ENCODE results near the gene BCL2A1. TPM values are rescaled to one million over a fixed set of nuclear protein-coding genes. Genes with fewer than 3 reads are reported as not detected.

The BCL2A1 gene
- total RNA-seq, 8 experiments from 2014 or later: 0.54 to 0.92 TPM; not detected in 6

- 45 to 84% (median 74%) methylated on average over 1 to 3 of the region's 3 CpGs for WGBS, 10 experiments
- in situ Hi-C loops (cut with MboI; ENCODE audit: low pct_unique_long_range_greater_than_20kb in 2 of 9, low sequenced_read_pairs in 9 of 9, unreplicated experiment in 9 of 9): loop anchor here in 4 of 9 experiments (25.0 kb wide), 3 partner anchors 101 to 651 kb away; partner anchors contain the start of gene MTHFS (in 1 of the 4)
- no peak overlapping the region for H3K27ac ChIP-seq
Observed at GRCh38 chr15:79987969-79988368, 17.0 kb upstream of the BCL2A1 start.

DNA sequence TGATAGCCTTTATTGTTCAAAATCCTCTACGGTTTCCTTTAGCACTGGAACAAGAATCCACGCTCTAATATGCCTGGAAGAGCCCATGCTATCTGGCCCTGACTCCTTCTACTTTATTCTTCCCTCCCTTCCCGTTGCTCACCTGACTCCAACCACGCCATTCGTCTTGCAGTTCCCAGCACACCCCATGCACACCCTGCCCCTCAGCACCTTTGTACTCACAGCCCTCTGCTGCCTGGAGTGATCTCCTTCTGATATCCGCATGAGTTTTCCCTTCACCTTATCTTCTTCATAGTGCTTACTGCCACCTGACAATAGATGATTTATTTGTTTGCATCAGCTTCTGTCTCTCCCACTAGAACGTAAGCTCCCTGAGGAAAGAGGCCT lies 16.6 kb upstream of the BCL2A1 start:
- WGBS, 10 experiments: 60 to 100% (median 88%) methylated on average over 1 to 6 of the region's 7 CpGs; no CpG with 5 or more reads in 2 of the 10 experiments
- Histone ChIP-seq H3K27ac (no peak overlapping the region), H3K4me1 (replicated peaks in 1 of 2) (no peaks in the 10 kb centered on the region), H3K4me3 (no peak overlapping the region)
- ATAC-seq (replicated peaks in 6 of 8): no peak
- in situ Hi-C loops (cut with MboI; ENCODE audit: low pct_unique_long_range_greater_than_20kb in 2 of 9, low sequenced_read_pairs in 9 of 9, unreplicated experiment in 9 of 9): loop anchor here in 4 of 9 experiments (25.0 kb wide), 3 partner anchors 100 to 650 kb away; partner anchors contain the start of gene MTHFS (in 1 of the 4)

More at GRCh38 chr15:79987969-79988368, 17.0 kb upstream of the BCL2A1 start:
- H3K4me1 ChIP-seq (replicated peaks in 1 of 2): no peaks in the 10 kb centered on the region
- no peak for ATAC-seq (replicated peaks in 6 of 8)
- no peak overlapping the region for H3K4me3 ChIP-seq

- in situ Hi-C loops (cut with MboI; ENCODE audit: low pct_unique_long_range_greater_than_20kb in 2 of 9, low sequenced_read_pairs in 9 of 9, unreplicated experiment in 9 of 9): loop anchor here in 4 of 9 experiments (25.0 kb wide), 3 partner anchors 95 to 645 kb away; partner anchors contain the start of gene MTHFS (in 1 of the 4)
- WGBS, 10 experiments: 63 to 100% (median 82%) methylated on average over 1 to 7 of the region's 7 CpGs; no CpG with 5 or more reads in 2 of the 10 experiments
- Histone ChIP-seq H3K27ac (no peak overlapping the region), H3K4me3 (no peak overlapping the region), H3K4me1 (replicated peaks in 1 of 2) (no peaks in the 10 kb centered on the region)
- ATAC-seq (replicated peaks in 6 of 8): no peak
Observed at GRCh38 chr15:79981831-79982455, 10.9 kb upstream of the BCL2A1 start.

GRCh38 chr15:79978655-79979514 lies 7.9 kb upstream of the BCL2A1 start:
- peak in 7 of 8 experiments; percentile 34 to 98 (median 68) for ATAC-seq (replicated peaks in 6 of 8)
- in situ Hi-C loops (cut with MboI; ENCODE audit: low pct_unique_long_range_greater_than_20kb in 2 of 9, low sequenced_read_pairs in 9 of 9, unreplicated experiment in 9 of 9): loop anchor here in 4 of 9 experiments (25.0 kb wide), 3 partner anchors 92 to 642 kb away; partner anchors contain the start of gene MTHFS (in 1 of the 4)
- 28 to 100% (median 75%) methylated on average over 1 to 5 of the region's 5 CpGs; no CpG with 5 or more reads in 2 of the 10 experiments for whole genome bisulfite sequencing, 10 experiments
- no peak overlapping the region for H3K4me3 ChIP-seq
- H3K27ac ChIP-seq: no peak overlapping the region
- H3K4me1 ChIP-seq (replicated peaks in 1 of 2): no peaks in the 10 kb centered on the region

GRCh38 chr15:79978260-79978654 lies 7.3 kb upstream of the BCL2A1 start:
- 40 to 100% (median 82%) methylated on average over 1 to 3 of the region's 6 CpGs; no CpG with 5 or more reads in 3 of the 10 experiments for WGBS, 10 experiments
- peak in 2 of 8 experiments; percentile 3 to 9 for ATAC-seq (replicated peaks in 6 of 8)
- in situ Hi-C loops (cut with MboI; ENCODE audit: low pct_unique_long_range_greater_than_20kb in 2 of 9, low sequenced_read_pairs in 9 of 9, unreplicated experiment in 9 of 9): loop anchor here in 4 of 9 experiments (25.0 kb wide), 3 partner anchors 91 to 641 kb away; partner anchors contain the start of gene MTHFS (in 1 of the 4)

GRCh38 chr15:79977431-79978054 lies 6.5 kb upstream of the BCL2A1 start:
- ATAC-seq (replicated peaks in 6 of 8): no peak
- WGBS, 10 experiments: 65 to 93% (median 82%) methylated on average over 2 to 9 of the region's 9 CpGs; no CpG with 5 or more reads in 1 of the 10 experiments
- H3K27ac ChIP-seq: no peak overlapping the region
- no peak overlapping the region for H3K4me3 ChIP-seq
- in situ Hi-C loops (cut with MboI; ENCODE audit: low pct_unique_long_range_greater_than_20kb in 2 of 9, low sequenced_read_pairs in 9 of 9, unreplicated experiment in 9 of 9): loop anchor here in 4 of 9 experiments (25.0 kb wide), 3 partner anchors 90 to 640 kb away; partner anchors contain the start of gene MTHFS (in 1 of the 4)
- no peaks in the 10 kb centered on the region for H3K4me1 ChIP-seq (replicated peaks in 1 of 2)

More at GRCh38 chr15:79978260-79978654, 7.3 kb upstream of the BCL2A1 start:
- Histone ChIP-seq H3K27ac (no peak overlapping the region), H3K4me1 (replicated peaks in 1 of 2) (no peaks in the 10 kb centered on the region), H3K4me3 (no peak overlapping the region)

DNA sequence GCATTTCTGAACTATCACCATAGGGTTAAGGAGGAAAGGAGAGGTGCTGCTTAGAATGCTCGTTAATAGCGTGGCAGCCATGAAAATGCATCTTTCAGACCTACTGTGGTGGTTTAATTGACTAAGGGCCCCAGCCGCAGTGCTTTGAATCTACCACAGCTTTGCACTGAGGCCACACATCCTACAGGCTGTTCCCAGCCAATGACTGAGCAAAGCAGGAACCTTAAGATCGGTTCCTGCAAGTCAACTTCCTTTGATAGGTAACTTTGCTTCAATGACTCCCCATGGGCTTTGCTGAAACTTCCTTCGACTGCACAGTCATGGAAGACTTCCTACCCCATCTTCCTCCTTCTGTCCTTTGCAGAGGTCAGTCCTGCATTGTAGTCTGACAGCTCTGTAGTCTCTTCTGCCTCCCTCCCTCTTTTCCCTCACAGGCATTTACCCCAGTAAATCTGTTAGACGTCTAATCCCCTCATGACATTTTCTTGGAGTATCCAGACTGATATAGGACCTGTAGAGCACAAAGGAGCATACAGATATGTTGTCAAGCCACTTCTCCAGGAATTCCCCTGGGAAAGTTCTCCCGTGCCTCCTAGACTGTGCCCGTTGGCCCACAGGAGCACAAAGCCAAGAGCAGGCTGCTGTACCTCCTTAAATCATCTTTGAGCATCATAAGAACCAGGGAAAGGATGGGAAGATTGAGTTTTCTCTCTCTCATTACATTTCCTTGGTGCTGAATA lies 2.6 kb upstream of the BCL2A1 start:
- in situ Hi-C loops (cut with MboI; ENCODE audit: low pct_unique_long_range_greater_than_20kb in 2 of 9, low sequenced_read_pairs in 9 of 9, unreplicated experiment in 9 of 9): no loop called here
- no peak for ATAC-seq (replicated peaks in 6 of 8)
- 62 to 100% (median 90%) methylated on average over 1 to 8 of the region's 8 CpGs; no CpG with 5 or more reads in 1 of the 10 experiments for WGBS, 10 experiments
- no peak overlapping the region for H3K4me3 ChIP-seq
- H3K4me1 ChIP-seq (replicated peaks in 1 of 2): no peaks in the 10 kb centered on the region
- H3K27ac ChIP-seq: no peak overlapping the region

DNA sequence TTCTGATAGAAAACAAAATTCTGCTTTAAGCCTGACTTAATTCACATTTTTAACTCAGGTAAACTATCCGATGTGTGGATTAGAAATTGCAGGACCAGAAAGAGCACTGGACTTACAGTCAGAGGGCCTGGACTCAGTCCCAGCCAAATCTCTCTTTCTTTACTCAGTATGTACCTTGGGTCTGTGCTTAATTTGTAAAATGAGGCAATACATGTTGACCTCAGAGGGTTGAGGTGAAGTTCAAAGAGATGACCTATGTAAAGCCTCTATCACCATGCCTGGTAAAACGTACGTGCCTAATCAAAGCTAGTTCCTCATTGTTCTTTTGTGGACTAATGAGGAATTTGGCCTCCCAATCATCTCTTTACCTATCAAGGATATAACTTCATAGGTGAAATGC lies 1.9 kb upstream of the BCL2A1 start:
- WGBS, 10 experiments: 66 to 100% (median 90%) methylated on average over 1 to 3 of the region's 3 CpGs; no CpG with 5 or more reads in 1 of the 10 experiments
- no peak for ATAC-seq (replicated peaks in 6 of 8)
- Histone ChIP-seq H3K4me3 (no peak overlapping the region), H3K27ac (no peak overlapping the region), H3K4me1 (replicated peaks in 1 of 2) (no peaks in the 10 kb centered on the region)
- in situ Hi-C loops (cut with MboI; ENCODE audit: low pct_unique_long_range_greater_than_20kb in 2 of 9, low sequenced_read_pairs in 9 of 9, unreplicated experiment in 9 of 9): no loop called here

- H3K4me3 ChIP-seq: no peak overlapping the region
- WGBS, 10 experiments: 83 to 100% (median 100%) methylated on average over 1 of the region's 1 CpG; no CpG with 5 or more reads in 3 of the 10 experiments
- ATAC-seq (replicated peaks in 6 of 8): no peak
- H3K27ac ChIP-seq: no peak overlapping the region
- in situ Hi-C loops (cut with MboI; ENCODE audit: low pct_unique_long_range_greater_than_20kb in 2 of 9, low sequenced_read_pairs in 9 of 9, unreplicated experiment in 9 of 9): no loop called here
- no peaks in the 10 kb centered on the region for H3K4me1 ChIP-seq (replicated peaks in 1 of 2)
Observed at GRCh38 chr15:79970181-79970580, 815 bp downstream of the BCL2A1 start.

DNA sequence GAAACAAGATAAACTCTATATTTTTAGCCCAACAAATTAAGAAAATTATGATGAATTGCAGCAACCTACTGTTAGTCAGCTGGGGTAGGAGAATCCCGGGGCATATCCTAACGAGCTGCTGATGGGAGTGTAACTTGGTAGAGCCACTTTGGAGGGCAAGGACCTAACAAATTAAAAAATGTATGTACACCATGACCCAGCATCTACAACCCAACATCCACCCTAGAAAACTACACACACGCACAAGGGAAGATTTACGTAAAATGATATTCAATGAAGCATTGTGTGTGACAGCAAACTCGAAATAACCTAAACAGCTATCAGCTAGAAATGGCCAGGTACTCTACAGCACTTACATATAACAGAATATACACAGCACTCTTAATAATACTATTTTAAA lies 1.9 kb downstream of the BCL2A1 start:
- no peak overlapping the region for H3K27ac ChIP-seq
- no peak overlapping the region for H3K4me3 ChIP-seq
- in situ Hi-C loops (cut with MboI; ENCODE audit: low pct_unique_long_range_greater_than_20kb in 2 of 9, low sequenced_read_pairs in 9 of 9, unreplicated experiment in 9 of 9): no loop called here
- H3K4me1 ChIP-seq (replicated peaks in 1 of 2): no peaks in the 10 kb centered on the region
- 60 to 100% (median 90%) methylated on average over 1 to 5 of the region's 5 CpGs for WGBS, 10 experiments
- ATAC-seq (replicated peaks in 6 of 8): no peak

GRCh38 chr15:79967298-79968182 lies 3.5 kb downstream of the BCL2A1 start:
- Histone ChIP-seq H3K27ac (no peak overlapping the region), H3K4me3 (no peak overlapping the region), H3K4me1 (replicated peaks in 1 of 2) (no peaks in the 10 kb centered on the region)
- ATAC-seq (replicated peaks in 6 of 8): no peak
- 79 to 100% (median 92%) methylated on average over 1 to 9 of the region's 10 CpGs for WGBS, 10 experiments
- in situ Hi-C loops (cut with MboI; ENCODE audit: low pct_unique_long_range_greater_than_20kb in 2 of 9, low sequenced_read_pairs in 9 of 9, unreplicated experiment in 9 of 9): no loop called here
